ENCODE results near the gene ALDH6A1.

DNA sequence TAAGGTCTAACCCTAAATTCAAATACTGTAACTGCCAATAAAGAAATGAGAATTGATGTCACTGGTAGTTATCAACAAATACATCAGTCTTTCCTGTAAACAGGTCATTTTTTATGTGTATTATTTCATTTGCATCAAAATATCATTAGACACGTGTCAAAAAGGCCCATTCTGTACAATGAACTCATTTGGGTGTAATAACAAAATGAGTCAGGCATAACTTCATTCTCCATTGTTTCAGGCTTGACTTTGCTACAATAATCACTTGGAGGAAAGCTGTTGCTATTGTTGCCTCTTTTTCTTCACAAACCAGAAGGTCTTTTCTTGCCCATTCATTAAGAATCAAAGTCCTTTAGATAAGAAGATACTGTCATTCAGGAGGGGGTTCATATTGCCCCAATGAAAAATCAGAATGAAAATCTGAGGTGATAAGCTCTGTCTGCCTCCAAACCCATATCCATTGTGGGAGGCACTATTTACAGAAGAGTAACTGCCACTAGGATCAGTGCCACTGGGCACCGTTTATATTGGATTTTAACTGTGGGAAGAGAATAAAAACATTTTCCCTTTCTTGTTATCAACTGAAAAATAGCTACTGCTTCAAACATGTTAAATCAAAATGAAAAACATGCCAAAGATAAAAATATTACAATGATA, 75.3 kb downstream of the ALDH6A1 start:
- TF ChIP-seq, protein P1, sequence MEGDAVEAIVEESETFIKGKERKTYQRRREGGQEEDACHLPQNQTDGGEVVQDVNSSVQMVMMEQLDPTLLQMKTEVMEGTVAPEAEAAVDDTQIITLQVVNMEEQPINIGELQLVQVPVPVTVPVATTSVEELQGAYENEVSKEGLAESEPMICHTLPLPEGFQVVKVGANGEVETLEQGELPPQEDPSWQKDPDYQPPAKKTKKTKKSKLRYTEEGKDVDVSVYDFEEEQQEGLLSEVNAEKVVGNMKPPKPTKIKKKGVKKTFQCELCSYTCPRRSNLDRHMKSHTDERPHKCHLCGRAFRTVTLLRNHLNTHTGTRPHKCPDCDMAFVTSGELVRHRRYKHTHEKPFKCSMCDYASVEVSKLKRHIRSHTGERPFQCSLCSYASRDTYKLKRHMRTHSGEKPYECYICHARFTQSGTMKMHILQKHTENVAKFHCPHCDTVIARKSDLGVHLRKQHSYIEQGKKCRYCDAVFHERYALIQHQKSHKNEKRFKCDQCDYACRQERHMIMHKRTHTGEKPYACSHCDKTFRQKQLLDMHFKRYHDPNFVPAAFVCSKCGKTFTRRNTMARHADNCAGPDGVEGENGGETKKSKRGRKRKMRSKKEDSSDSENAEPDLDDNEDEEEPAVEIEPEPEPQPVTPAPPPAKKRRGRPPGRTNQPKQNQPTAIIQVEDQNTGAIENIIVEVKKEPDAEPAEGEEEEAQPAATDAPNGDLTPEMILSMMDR (IDR thresholded peaks at IDR 0.05; ENCODE audit: low read length), result no peak
- no peak for TF ChIP-seq EZH2 (optimal IDR thresholded peaks at IDR 0.05; ENCODE audit: low read depth, low read length)

Data from MM.1S (cell line).